Thyroid gland (tissue), 4 donors: ENCODE data around the gene NIF3L1.

ENCODE experiments used
- CTCF ChIP-seq, 6 experiments: fragments of 200-600 bp in 3 of 6; fragments of 450-650 bp in 3 of 6; sonication (generic) in 3 of 6; IDR thresholded peaks; one replicate each; pipeline ENCODE4 v1.5.1; 2016 to 2019; ENCODE audit warnings: antibody characterized with exemption in 6 of 6, mild to moderate bottlenecking in 2 of 6, inconsistent platforms in 1 of 6, moderate library complexity in 1 of 6
- POLR2A ChIP-seq, 2 donors: fragments of 450-650 bp; IDR thresholded peaks; one replicate each; pipeline ENCODE4 v1.6.1; 2017; ENCODE audit warnings: antibody characterized with exemption in 2 of 2, mild to moderate bottlenecking in 2 of 2, moderate library complexity in 1 of 2

- TF ChIP-seq CTCF (IDR thresholded peaks at IDR 0.05), result no peak
- no peak for TF ChIP-seq POLR2A (IDR thresholded peaks at IDR 0.05)
These were observed 32.4 kb upstream of the NIF3L1 start for GRCh38 chr2:200856806-200857205.
